Hepatocyte (in vitro differentiated cells): ENCODE results near the gene RAP1GAP.

ENCODE experiments used
- EZH2 ChIP-seq: fragments of 200-600 bp; sonication (generic); IDR thresholded peaks from 2 replicates; pipeline ENCODE4 v1.6.1; 2016; ENCODE audit warnings: antibody characterized with exemption, mild to moderate bottlenecking, borderline replicate concordance
- EZH2phosphoT487 ChIP-seq: fragments of 200-600 bp; sonication (generic); IDR thresholded peaks from one replicate; pipeline ENCODE4 v1.6.1; 2018; ENCODE audit warnings: antibody characterized with exemption, mild to moderate bottlenecking, low read depth, moderate library complexity; ENCODE audit not compliant: unreplicated experiment, severe bottlenecking
- TF ChIP-seq, protein P1 (sequence below): fragments of 200-600 bp; sonication (generic); IDR thresholded peaks from 2 replicates; pipeline ENCODE4 v1.5.1; 2016; ENCODE audit warnings: antibody characterized with exemption, mild to moderate bottlenecking; ENCODE audit not compliant: poor library complexity

DNA sequence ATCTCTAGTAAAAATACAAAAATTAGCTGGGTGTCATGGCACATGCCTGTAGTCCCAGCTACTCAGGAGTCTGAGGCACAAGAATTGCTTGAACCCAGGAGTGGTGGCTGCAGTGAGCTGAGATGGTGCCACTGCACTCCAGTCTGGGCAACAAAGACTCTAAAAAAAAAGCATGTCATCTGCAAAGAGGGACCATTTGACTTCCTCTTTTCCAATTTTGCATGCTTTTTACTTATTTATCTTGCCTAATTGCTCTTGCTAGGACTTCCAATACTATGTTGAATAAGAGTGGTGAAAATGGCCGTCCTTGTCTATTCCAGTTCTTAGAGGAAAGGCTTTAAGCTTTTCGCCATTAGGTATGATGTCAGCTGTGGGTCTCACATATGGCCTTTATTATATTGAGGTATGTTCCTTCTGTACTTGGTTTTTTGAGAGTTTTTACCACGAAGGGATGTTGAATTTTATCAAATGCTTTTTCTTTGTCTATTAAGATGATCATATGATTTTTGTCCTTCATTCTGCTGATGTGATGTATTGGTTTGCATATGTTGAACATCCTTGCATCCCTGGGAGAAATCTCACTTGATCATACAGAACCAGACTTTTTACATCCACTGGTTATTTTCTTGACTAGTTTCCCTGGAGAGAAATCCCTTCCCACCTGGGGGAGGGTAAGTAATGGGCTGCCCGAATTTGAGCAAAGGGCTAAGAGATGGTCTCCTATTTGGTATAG is 17.0 kb upstream of the RAP1GAP start:
- TF ChIP-seq, protein P1, sequence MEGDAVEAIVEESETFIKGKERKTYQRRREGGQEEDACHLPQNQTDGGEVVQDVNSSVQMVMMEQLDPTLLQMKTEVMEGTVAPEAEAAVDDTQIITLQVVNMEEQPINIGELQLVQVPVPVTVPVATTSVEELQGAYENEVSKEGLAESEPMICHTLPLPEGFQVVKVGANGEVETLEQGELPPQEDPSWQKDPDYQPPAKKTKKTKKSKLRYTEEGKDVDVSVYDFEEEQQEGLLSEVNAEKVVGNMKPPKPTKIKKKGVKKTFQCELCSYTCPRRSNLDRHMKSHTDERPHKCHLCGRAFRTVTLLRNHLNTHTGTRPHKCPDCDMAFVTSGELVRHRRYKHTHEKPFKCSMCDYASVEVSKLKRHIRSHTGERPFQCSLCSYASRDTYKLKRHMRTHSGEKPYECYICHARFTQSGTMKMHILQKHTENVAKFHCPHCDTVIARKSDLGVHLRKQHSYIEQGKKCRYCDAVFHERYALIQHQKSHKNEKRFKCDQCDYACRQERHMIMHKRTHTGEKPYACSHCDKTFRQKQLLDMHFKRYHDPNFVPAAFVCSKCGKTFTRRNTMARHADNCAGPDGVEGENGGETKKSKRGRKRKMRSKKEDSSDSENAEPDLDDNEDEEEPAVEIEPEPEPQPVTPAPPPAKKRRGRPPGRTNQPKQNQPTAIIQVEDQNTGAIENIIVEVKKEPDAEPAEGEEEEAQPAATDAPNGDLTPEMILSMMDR: no peak
- no peak for TF ChIP-seq EZH2
- no peak for TF ChIP-seq EZH2phosphoT487
